IPS-NIHi7 (cell line): ENCODE measurements around the gene RNASE3.
A peak's percentile ranks its signal among the peaks of the same experiment; 100 is the strongest.
"Not testable (repeated sequence)": the region's sequence is repeated elsewhere in the genome, so short reads cannot be mapped to it uniquely, and the experiment has no call there.

Experiments used
- DNase-seq: peaks from one replicate; pipeline ENCODE4 v3.0.0; 2012; ENCODE audit warnings: mixed read lengths; ENCODE audit errors: extremely low spot score

Gene RNASE3

DNA sequence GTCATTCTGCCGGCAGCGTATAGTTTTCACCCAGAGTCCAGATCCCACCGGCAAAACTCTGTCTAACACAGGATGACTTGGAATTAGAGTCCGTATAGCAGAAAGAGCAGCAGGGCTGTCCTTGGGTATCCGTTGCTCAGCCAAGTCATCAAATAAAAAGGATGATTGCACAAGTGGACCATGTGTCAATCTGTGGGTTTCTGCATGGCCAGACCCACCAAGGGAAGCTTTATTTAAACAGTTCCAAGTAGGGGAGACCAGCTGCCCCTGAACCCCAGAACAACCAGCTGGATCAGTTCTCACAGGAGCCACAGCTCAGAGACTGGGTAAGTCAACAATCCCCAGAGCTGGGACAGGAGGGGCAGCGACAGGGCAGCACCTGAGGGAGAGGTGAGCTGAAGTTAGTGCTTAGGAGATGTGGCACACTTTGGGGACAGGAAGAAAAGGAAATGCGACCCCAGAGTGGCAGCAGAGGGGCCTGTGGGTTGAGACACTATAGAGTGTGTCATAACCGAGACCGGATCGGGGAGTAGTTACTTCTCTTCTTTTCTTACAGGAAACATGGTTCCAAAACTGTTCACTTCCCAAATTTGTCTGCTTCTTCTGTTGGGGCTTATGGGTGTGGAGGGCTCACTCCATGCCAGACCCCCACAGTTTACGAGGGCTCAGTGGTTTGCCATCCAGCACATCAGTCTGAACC lies at the start of gene RNASE3:
Gene RNASE3, plus strand, starts transcription at position 260 of the 700 bp plus-strand sequence. Its CDS starts 302 bp downstream, at position 562.
- DNase-seq, result not testable (repeated sequence)

DNA sequence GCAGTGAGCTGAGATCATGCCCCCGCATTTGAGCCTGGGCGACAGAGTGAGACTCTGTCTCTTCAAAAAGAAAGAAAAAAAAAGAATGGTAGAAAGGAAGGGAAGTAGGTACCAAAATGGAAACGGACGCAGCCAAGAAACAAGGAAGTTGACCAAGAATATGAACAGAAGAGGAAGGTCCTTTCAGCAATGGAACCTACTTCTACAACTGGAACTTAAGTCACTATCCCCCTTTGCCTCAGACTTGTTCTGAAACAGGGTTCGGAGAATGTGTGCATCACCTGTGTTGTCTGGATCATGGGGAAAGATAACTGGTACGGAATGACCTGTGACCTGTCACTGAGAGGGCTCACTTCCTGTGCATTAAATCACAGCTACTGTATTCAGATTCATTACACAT lies 44.6 kb upstream of the RNASE3 start:
- DNase-seq, result no peak

DNA sequence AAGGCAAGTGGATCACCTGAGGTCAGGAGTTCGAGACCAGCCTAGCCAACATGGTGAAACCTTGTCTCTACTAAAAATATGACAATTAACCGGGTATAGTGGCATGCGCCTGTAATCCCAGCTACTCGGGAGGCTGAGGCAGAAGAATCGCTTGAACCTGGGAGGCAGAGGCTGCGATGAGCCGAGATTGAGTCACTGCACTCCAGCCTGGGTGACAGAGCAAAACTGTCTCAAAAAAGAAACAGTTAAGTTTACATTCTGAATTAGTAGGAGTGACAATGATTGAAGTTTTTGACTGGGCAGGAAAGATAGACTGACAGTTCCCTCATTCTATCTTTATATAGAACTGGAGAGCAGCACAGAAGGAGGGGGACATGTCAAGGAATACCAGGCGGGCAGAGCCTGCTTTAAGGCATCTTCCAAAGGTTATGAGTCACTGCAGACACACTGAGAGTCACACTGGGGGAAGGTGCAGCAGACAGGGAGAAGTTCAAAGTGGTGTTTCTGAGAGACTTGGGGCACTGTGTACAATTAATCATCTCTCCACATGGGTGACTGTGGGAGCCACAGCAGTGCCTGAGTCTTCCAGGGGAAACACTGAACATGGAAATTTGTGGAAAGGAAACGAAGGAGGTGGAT lies 42.8 kb upstream of the RNASE3 start:
- peak; percentile 25 for DNase-seq

DNA sequence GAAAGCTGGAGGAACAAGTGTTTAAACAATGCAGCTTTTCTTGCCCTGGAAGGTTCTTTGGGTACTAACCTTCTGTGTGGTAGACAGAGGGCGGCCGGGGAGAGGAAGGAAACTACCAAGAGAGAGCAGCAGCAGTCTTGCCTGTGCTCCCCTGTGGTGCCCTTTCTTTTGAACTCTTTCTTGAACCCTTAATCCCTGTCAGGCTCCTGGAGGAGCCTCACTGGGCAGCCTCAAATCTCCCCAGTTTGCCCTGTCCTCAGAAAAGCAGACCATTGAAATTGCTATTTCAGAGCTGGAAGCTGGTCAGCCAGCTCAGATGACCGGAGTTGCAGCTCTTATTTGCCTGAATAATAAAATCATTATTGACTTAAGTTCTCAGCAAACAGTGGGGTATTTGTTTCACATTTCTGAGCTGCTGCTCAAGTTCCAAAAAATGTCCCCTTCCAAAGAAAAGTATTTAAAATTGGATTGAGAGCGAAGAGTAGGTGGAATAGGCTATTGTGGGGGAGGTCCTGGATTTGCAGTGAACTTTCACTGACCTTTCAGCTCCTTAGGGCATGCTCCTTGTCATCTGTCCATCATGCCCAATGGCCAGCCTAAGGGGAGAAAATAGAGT lies 42.1 kb upstream of the RNASE3 start:
- DNase-seq, result peak; percentile 30

DNA sequence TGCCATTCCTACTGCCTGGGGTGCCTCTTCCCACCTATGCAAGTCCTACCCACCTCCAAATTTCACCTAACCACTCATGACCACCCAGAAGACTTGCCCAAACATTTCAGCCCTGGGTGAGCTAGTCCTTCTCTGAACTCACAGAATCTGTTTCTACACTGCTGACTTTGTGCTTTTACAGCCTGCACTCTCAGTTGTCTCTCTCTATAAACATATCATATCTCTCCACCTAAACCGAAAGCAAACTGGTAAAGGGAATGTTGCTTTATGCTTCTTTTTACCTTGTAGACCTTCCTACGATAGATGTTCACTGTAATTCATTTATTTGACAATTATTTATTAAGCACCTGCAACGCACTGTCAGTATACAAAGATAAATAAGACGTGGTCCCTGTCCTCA lies 38.1 kb upstream of the RNASE3 start:
- DNase-seq, result no peak

DNA sequence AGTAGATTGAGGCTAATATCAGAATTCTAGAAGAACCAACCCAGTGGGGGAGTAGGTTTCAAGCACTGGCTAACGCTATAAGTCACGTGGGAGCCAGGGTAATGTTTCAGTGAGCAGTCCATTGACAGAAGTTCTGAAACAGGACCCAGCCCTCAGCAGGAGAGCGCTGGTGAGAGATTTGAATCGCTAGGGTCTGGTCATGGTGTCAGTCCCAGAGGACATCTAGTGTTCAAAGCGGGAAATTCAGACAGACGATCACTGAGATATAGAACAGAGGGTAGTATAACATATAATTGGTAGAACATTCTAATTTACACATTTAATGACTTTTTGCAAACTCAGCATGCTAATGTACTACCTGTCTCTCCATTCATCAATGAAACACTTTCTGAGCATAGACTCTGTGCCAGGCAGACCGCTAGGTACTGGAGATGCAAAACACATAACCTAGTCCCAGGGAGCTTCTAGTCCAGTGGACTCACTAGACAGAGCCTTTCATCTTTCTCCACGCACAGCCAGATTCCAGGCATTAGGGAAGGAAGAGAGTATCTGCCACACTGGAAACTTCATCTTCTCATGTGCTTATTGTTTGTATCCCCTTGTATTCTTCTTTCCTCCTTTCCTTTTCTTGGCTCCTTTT lies 35.4 kb upstream of the RNASE3 start:
- peak; percentile 78 for DNase-seq

DNA sequence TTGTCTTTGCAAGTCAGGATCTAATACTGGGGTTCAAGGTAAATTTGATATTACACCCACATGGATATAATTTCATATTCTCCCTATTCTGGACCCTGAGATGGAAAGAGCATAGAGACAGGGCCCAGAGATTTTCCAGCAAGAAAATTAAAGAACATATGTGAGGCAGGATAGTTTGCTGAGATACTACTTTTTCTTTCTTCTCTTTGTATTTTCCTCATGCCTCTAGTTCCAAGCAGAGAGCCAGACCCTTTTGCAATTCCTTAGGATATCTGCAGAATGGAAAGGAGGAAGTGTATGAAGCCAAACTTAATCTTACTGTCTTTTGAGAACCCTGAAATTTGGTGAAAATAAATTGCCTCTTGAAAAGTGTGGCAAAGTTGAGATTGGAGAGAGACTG lies 34.0 kb upstream of the RNASE3 start:
- DNase-seq, result no peak

DNA sequence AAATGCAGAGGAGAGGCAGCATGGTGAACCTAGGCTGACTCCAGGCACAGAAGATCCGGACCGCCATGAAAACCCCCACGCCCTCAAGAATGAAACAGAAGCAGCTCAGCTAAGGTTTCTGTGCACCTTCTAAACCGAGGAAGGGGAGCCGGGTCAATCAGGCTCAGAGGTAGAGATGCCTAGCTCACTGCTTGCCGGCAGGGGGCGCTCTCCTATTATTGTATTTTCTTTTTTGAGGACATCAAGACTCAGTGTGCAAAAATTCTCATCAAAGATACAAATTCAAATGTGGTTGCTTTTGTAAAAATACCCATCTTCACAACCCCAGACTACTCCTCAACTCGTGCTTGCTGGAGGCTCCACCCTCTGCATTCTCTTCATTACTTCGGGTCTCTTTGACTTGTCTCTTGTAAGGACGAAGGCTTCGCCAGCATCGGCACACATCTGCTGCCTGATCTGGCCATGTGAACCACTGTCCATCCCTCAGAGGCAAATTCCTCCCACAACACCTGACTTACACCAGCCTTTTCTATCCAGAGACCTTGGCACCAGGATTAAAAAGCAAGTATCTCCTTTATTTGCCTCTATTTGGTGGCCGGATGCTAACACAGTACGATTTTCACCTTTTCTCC lies 33.4 kb upstream of the RNASE3 start:
- DNase-seq, result peak; percentile 78

DNA sequence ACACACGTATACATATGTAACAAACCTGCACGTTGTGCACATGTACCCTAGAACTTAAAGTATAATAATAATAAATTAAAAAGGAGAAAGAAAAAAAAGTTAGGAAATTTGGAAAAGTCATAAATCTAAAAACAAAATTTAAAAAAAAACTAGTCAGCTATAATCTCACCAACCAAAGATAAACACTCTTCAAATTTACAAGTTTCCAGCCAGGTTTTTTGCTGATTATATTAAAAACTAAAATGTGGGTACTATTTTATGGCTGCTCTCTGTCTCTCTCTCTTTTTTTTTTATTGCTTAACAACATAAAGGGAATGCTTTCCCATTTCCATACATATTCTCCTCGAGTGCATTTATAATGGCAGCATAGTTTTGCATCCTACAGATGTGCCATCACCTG lies 25.0 kb upstream of the RNASE3 start:
- DNase-seq, result no peak

DNA sequence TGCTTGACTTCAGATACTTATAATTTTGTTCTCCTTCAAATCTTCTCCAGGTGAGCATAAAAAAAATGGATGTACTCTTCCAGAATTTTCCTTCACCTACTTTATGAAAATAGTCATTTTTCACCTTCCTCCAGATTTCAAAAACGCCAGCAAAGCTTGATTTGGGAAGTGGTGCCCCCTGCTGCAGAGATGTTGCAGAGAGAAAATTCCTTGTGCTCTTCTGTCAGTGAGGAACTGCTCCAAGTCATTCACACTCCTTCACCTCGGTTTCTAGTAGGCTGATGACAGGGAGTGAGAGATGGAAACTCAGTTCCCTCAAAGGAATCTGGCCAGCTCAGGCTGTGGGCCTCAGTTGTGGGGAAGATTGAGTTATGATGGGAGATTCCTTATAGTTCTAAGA lies 24.2 kb upstream of the RNASE3 start:
- peak; percentile 40 for DNase-seq

DNA sequence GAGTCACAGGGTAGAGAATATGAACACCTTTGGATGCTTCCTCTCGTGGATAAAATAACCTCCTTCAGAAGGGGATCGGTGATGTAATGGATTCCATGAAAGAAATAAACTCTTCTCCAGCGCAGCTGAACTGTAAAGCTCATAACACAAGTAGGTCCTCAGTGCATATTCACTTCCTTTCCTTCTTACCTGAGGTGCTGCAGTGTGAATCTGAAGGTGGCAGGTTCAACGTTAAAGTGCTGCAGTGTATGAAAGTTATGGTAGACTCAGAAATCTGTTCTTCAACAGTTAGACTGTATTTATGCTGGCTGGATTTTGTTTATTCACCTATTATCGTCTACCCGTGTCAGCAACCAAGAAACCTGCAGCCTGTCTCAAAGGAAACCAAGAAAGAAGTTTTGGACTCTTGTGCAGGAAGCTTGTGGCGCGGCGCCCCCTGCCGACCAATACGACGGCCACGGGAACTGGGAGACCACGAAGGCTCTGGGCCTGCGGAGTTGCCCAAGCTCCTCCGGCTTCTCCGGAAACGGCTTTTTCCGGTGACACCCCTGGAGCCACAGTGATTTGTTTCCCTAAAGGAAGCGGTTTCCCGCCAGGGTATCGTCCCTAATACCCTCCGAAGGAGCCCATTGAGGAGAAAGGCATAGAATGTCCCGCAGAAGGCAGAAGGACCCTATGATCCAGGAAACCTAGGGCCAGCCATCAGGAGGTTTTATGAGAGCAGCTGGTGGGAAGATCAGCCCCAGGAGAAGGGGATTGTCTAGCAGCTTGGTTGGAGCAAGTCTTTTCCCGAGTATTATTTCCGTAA lies 17.6 kb upstream of the RNASE3 start:
- peak; percentile 91 for DNase-seq

DNA sequence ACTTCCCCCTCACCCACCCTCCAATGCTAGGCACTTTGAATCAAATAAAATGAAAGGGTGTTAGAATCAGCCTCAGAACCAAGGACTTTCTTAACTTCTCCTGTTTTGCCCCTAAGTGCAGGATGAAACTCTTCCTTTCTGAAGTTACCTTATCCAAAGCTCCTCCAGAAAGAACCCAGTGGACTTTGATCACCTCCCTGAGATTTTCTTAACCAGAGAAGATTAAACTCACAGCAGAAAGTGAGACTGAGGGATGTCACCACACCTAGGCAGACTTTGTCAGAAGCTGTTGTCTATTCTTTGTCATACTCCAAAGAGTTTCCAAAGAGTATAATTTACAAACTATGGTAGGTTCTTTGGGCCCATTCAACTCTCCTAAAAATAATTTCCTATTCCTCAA lies 14.2 kb upstream of the RNASE3 start:
- no peak for DNase-seq

DNA sequence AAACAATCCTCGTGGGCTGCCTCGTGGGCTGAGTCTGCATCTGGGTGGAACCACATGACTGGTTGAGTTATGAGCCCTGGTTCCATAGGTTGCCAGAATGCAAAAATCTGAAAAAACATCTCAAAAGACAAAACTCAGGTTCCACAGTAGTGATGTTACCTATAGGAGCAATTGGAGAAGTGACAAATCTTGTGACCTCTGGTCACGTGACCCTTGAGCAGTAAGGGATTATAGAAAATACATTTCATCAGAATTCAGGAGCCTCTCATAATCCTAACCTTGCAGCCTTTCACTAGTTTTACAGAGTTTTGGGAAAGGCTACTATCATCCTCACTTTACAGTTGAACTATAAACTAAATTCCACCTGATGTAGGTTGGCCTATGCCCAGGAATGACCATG lies 12.5 kb upstream of the RNASE3 start:
- no peak for DNase-seq

DNA sequence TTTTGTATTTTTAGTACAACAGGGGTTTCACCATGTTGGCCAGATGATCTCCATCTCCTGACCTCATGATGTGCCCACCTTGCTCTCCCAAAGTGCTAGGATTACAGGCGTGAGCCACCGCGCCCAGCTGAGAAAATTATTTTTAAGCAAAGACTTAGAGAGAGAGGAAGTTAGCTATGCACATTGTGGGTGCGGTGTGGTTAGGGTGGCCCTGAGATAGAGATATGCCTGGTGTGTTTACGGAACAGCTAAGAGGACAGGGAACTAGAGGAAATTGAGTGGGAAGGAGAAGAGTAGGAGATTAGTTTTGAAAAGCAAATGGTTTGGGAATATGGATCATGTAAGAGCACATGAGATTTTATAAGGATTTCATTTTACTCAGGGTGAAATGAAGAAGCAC lies 10.0 kb upstream of the RNASE3 start:
- DNase-seq, result not testable (repeated sequence)

DNA sequence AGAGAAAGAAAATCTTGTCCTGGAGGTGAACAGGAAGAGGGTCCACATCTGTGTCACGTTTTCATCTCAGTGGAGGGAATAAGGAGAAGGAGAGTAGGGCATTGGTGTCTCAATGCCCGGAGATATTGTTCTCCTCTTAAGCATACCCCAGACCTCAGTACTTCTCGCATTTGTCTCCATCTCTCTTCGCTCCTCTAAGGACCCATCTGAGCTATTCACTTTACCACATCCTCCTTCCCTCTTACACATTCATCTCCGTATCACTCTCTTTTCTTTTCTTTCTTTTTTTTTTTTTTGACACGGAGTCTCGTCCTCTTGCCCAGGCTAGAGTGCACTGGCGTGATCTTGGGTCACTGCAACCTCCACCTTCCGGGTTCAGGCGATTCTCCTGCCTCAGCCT lies 8.4 kb upstream of the RNASE3 start:
- not testable (repeated sequence) for DNase-seq

DNA sequence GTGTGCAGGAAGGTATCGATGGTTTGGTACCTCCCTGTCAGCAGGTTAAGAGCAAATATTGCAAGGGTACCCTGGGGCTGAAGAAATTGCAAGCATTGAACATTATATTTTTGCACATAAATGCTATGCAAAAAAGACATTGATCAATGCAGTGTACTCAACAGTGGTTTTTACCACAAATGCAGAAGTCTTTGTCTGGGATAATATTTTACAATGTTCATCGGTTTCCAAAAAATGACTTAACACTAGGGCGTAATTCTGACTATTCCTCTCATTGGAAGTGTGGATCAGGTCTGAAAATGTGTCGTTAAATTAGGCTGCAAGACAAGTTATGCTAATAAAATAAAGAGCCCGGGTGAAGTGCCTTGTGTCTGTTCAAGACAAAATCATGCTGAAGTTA lies 2.8 kb upstream of the RNASE3 start:
- not testable (repeated sequence) for DNase-seq

DNA sequence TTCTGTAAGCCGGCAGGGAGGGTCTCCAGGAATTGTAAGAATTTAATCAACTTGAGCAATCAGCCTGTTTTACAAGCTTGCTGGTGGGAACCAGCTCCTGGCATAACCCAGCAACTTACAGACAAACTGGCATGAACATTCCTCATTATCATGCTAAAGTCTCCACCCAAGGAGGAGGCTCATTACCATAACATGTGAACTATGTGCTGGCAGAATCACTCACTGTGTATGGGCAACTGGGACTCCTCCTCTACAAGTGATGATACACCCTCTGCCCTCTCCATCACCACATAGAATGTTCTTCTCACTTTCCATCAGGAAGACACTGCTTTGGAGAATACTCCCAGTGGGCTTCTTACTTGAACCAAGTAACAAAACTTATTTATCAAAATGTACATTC lies 4.1 kb downstream of the RNASE3 start:
- DNase-seq, result not testable (repeated sequence)

DNA sequence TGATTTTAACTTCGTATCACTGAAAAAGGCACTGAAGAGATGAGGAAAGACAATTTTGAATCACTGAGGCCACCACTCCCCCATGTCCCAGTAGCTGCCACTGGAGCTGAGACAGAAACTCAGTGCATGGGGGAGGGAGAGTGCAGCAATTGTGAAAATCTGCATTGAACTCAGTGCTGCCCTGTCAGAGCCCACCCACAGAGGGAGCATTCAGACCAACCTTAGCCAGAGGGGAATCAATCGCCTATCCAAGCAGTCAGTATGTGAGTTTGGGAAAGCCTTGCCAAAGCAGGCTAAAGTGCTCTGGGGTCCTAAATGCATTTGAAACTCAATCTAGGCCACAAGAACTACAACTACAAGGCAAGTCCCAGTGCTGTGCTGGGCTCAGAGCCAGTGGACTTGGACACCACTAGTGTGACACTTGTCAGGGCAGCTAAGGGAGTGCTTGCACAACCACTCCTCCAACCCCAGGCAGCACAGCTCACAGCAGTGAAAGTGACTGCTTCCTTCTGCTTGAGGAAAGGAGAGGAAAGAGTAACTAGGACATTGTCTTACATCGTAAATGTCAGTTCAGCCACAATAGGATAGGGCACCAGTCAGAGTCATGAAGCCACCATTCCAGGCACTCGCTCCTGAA lies 13.3 kb downstream of the RNASE3 start:
- peak; percentile 43 for DNase-seq

DNA sequence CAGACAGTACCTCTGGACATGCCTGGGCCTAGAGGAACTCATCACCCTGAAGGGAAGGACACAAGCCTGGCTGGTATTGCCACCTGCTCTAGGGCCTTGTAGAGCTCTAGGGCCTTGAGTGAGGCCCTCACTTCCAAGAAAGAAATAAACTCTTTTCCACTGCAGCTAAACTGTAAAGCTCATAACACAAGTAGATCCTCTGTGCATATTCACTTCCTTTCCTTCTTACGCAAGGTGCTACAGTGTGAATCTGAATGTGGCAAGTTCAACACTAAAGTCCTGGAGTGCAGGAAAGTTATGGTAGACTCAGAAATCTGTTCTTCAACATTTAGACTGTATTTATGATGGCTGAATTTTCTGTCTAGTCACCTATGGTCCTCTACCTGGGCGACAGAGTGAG lies 14.5 kb downstream of the RNASE3 start:
- no peak for DNase-seq

DNA sequence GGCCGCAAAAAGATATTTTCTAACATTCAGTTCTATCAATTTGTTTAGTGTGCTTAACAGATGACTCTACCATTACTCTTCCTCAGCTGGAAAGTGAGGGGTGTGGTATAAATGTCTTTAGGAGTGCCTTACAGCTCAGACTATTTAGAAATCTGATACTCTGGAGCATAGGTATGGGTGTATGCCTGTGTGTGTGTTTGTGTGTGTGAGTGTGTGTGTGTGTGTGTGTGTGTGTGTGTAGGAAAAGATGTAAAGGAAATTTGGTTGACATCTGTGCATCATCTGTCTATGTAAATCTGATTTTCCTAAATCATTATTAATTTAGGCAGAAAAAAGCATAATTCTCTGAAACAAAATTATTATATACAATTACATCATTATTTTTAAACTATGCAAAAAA lies 16.0 kb downstream of the RNASE3 start:
- no peak for DNase-seq

DNA sequence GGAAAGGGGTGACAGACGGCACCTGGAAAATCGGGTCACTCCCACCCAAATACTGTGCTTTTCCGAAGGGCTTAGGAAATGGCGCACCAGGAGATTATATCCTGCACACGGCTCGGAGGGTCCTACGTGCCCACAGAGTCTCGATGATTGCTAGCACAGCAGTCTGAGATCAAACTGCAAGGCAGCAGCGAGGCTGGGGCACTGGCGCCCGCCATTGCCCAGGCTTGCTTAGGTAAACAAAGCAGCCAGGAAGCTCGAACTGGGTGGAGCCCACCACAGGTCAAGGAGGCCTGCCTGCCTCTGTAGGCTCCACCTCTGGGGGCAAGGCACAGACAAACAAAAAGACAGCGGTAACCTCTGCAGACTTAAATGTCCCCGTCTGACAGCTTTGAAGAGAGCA lies 19.6 kb downstream of the RNASE3 start:
- not testable (repeated sequence) for DNase-seq
